Measurements from ENCODE around the gene GPRIN3.

GPRIN3 gene

DNA sequence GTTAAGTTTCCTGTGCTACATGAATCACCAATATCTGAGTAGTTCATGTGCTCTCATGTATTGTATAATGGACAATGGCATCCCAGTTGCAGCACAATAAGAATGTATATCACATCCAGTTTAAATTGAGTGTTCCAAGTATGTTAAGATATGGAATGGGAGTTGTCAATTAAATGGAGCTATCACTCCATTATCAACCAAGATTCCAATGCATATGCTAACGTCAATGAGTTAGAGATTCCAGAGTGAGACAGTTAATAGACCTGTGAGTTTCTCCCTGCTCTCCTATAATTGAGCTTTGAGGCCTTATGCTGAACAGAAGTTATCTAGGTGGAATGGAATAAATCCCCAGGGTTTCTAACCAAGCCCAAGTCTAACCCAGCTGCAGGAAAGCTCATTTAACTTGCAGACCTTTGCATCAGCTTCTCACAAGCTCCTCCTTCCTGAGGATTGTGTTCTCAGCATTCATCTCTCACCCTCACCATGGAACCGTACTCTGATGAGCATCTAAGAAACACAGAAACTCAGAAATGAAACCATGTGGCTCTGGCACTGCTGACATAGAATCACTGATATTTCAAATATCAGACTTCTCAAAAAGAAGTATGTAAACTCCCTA lies 111.4 kb downstream of the GPRIN3 start:
- no peak overlapping the region for H3K9ac ChIP-seq (ENCODE audit: low read length)
- peaks cover 7% of the 10 kb centered on the region for H3K4me1 ChIP-seq (ENCODE audit: control insufficient read depth, insufficient read depth, low read length)
- no peaks in the 10 kb centered on the region for H3K36me3 ChIP-seq (ENCODE audit: control insufficient read depth, insufficient read depth, low read length)
- H3K9me3 ChIP-seq (ENCODE audit: control insufficient read depth, insufficient read depth, low read depth, low read length) = no peaks in the 10 kb centered on the region
- no peak overlapping the region for H3K27ac ChIP-seq (ENCODE audit: low read depth, low read length)
- no peaks in the 10 kb centered on the region for H3K27me3 ChIP-seq (ENCODE audit: control insufficient read depth, insufficient read depth, low read length)
- H3K4me3 ChIP-seq (ENCODE audit: low read depth, low read length) = no peak overlapping the region

DNA sequence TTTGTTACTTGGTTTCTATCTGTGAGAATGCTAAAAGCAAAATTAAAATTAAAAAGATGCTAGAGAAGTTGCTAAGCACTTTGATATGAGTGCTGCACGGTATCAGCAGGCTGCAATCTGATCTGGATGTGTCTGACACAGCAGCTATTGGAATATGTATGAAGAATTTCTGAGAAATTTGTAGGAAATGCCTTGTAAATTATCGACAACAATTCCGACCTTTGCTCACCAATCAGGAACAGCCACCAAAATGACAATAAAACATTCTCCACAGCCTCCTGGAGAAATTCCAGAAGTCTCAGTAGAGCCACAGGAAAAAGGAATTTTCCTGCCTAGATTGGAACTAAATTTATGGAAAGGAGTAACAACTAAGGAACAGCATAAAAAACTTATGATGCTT lies 113.8 kb downstream of the GPRIN3 start:
- no peaks in the 10 kb centered on the region for H3K36me3 ChIP-seq (ENCODE audit: control insufficient read depth, insufficient read depth, low read length)
- no peak overlapping the region for H3K27ac ChIP-seq (ENCODE audit: low read depth, low read length)
- H3K4me1 ChIP-seq (ENCODE audit: control insufficient read depth, insufficient read depth, low read length) = peaks cover 7% of the 10 kb centered on the region
- H3K9me3 ChIP-seq (ENCODE audit: control insufficient read depth, insufficient read depth, low read depth, low read length) = no peaks in the 10 kb centered on the region
- no peaks in the 10 kb centered on the region for H3K27me3 ChIP-seq (ENCODE audit: control insufficient read depth, insufficient read depth, low read length)
- no peak overlapping the region for H3K4me3 ChIP-seq (ENCODE audit: low read depth, low read length)
- no peak overlapping the region for H3K9ac ChIP-seq (ENCODE audit: low read length)
